Measurements from ENCODE around the gene TSC22D2.

The TSC22D2 gene

DNA sequence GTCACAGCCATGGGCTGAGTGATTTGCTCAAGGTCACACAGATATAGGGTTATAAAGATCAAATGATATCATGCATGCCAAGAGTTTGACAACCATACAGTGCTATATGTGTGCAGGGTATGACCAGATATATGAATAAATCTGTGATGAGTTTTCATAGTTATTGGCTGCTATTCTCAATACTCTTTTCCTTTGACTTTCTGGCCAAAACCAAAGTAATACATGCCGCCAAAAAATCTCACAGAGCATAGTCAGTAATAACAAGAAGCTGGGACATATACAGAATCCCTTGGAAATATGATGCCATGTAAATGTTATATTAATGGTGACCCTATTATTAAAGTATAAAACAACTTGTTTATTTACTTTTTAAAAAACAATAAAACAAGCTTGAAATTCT, 11.6 kb upstream of the TSC22D2 start:
- Histone ChIP-seq H3K27me3 (ENCODE audit: insufficient read depth, low read depth, severe bottlenecking) (no peaks in the 10 kb centered on the region), H3K4me3 (ENCODE audit: low read depth, low read length) (no peak overlapping the region), H3K36me3 (no peaks in the 10 kb centered on the region), H3K27ac (no peak overlapping the region), H3K9me3 (ENCODE audit: severe bottlenecking) (no peaks in the 10 kb centered on the region)
- TF ChIP-seq, protein P1, sequence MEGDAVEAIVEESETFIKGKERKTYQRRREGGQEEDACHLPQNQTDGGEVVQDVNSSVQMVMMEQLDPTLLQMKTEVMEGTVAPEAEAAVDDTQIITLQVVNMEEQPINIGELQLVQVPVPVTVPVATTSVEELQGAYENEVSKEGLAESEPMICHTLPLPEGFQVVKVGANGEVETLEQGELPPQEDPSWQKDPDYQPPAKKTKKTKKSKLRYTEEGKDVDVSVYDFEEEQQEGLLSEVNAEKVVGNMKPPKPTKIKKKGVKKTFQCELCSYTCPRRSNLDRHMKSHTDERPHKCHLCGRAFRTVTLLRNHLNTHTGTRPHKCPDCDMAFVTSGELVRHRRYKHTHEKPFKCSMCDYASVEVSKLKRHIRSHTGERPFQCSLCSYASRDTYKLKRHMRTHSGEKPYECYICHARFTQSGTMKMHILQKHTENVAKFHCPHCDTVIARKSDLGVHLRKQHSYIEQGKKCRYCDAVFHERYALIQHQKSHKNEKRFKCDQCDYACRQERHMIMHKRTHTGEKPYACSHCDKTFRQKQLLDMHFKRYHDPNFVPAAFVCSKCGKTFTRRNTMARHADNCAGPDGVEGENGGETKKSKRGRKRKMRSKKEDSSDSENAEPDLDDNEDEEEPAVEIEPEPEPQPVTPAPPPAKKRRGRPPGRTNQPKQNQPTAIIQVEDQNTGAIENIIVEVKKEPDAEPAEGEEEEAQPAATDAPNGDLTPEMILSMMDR (IDR thresholded peaks at IDR 0.05; ENCODE audit: low read depth, low read length): no peak
- DNase-seq: no peak

DNA sequence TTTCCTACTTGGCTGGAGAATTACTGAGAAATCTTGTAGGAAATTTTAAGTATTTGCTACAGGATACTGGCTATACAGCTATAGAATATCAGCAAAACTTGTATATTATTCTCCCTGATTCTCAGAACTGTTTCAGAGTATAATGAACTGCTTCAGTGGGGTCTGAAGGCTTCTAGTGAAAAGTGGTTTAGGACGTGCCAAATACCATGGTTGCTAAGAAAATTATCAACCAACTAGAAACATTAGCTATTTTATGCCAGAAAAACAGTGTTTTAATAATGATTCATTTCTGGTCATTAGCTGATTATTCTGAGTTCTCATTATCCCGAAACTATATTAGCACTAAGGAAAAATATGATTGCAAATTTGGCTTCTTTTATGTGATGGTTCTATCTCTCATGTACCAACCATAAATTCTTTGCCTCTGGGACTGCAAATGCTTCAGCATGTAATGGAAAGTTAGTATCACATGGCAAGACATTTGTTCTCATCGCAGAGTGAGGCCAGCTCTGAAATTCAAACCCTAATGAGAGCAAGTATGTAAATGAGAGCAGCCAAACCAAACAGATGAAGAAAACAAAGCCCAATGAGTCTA, 11.0 kb upstream of the TSC22D2 start:
- no peaks in the 10 kb centered on the region for H3K27me3 ChIP-seq (ENCODE audit: insufficient read depth, low read depth, severe bottlenecking)
- TF ChIP-seq, protein P1 (IDR thresholded peaks at IDR 0.05; ENCODE audit: low read depth, low read length): no peak
- no peak for DNase-seq

DNA sequence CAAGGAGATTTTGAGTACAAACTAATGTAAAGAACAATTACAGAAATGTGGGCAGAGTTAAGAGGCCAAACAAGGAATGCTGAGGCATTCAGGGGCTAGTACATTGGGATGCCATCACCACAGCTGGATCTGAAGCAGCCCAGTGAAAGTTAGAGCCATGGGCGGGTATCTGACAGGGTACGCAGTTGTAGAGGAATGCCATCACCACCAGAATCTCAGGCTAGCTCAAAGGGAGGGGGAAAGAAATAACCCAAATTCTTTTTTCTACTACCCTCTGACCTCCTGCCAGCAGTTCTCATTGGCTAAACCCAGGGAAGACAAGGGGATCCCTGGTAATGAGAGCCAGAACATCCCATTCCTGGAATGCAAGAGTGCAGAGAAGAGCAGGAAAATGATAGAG, 9.0 kb upstream of the TSC22D2 start:
- H3K4me3 ChIP-seq (ENCODE audit: low read depth, low read length): no peak overlapping the region
- H3K36me3 ChIP-seq: no peaks in the 10 kb centered on the region
- H3K9me3 ChIP-seq (ENCODE audit: severe bottlenecking): no peaks in the 10 kb centered on the region
- no peak for DNase-seq
- H3K27ac ChIP-seq: no peak overlapping the region
- H3K27me3 ChIP-seq (ENCODE audit: insufficient read depth, low read depth, severe bottlenecking): no peaks in the 10 kb centered on the region
- TF ChIP-seq, protein P1 (IDR thresholded peaks at IDR 0.05; ENCODE audit: low read depth, low read length): no peak

More for the DNA sequence above, 11.0 kb upstream of the TSC22D2 start:
- H3K36me3 ChIP-seq: no peaks in the 10 kb centered on the region
- H3K4me3 ChIP-seq (ENCODE audit: low read depth, low read length): no peak overlapping the region
- no peak overlapping the region for H3K27ac ChIP-seq
- H3K9me3 ChIP-seq (ENCODE audit: severe bottlenecking): no peaks in the 10 kb centered on the region

DNA sequence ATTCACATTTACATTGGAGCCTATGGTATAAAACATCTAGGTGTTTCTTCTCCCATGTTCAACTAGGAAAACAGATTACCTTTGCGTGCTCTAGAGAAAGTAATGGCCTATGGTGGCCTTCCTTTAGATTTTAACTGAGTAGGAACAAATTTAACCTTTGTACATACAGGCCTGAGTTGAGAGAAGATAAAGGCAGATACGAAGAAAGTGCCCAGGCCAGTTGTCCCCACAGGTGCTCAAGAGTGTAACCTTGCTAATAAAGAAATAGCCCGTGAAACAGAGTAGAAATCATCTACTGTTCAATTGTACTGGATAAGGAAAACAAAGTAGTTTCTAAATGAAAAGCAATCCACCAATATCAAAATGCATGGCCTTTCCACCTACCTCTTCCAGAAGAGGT, 6.8 kb upstream of the TSC22D2 start:
- Histone ChIP-seq H3K4me3 (ENCODE audit: low read depth, low read length) (no peak overlapping the region), H3K27me3 (ENCODE audit: insufficient read depth, low read depth, severe bottlenecking) (no peaks in the 10 kb centered on the region), H3K9me3 (ENCODE audit: severe bottlenecking) (no peaks in the 10 kb centered on the region), H3K27ac (no peak overlapping the region), H3K36me3 (no peaks in the 10 kb centered on the region)
- TF ChIP-seq, protein P1 (IDR thresholded peaks at IDR 0.05; ENCODE audit: low read depth, low read length): no peak
- no peak for DNase-seq

DNA sequence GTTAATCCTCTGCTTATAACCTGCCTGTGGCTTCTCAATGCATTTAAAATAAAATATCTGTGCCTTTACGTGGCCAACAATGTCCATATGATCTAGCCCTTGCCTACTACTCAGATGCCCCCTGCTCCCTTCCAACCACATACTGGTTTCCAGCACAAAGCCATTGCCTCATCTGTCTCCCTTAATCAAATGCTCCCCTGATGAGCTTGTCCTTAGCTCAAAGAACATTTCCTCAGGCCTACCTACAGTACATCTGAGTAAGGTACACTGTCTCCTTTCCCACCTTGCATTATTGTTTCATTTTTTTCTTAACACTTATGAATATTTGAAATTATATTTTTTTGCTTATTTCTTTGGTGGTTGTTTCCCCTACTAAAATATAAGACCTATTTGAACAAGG, 5.9 kb upstream of the TSC22D2 start:
- H3K27ac ChIP-seq: no peak overlapping the region
- no peaks in the 10 kb centered on the region for H3K27me3 ChIP-seq (ENCODE audit: insufficient read depth, low read depth, severe bottlenecking)
- no peaks in the 10 kb centered on the region for H3K9me3 ChIP-seq (ENCODE audit: severe bottlenecking)
- no peaks in the 10 kb centered on the region for H3K36me3 ChIP-seq
- TF ChIP-seq, protein P1 (IDR thresholded peaks at IDR 0.05; ENCODE audit: low read depth, low read length): no peak
- no peak overlapping the region for H3K4me3 ChIP-seq (ENCODE audit: low read depth, low read length)
- DNase-seq: no peak

DNA sequence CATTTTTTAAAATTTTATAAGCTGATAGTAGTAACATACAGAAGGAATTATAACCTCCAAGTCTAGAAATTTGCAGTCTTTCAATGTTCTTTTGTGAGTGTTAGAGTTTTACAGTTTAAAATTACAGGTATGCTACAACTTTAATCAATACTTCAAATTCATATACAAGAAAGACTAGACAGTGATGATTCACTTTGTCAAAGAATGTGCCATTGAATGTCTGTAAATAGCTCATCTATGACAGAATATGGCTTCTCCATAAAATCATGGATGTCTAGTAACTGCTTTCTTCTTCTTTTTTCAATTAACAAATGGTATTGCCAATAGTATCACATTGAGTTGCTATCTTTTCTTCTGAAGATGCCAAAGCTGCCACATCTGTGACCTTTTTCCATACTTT, 4.1 kb upstream of the TSC22D2 start:
- Histone ChIP-seq H3K36me3 (no peaks in the 10 kb centered on the region; the same call in 1 of the 2 replicates), H3K9me3 (ENCODE audit: severe bottlenecking) (no peaks in the 10 kb centered on the region), H3K27ac (no peak overlapping the region), H3K4me3 (ENCODE audit: low read depth, low read length) (no peak overlapping the region), H3K27me3 (ENCODE audit: insufficient read depth, low read depth, severe bottlenecking) (no peaks in the 10 kb centered on the region)
- no peak for DNase-seq
- TF ChIP-seq, protein P1 (IDR thresholded peaks at IDR 0.05; ENCODE audit: low read depth, low read length): no peak

All from WERI-Rb-1 (cell line).